ENCODE data around the gene TFE3.
"Not testable (repeated sequence)": the region's sequence is repeated elsewhere in the genome, so short reads cannot be mapped to it uniquely, and the experiment has no call there.

Gene TFE3

GRCh38 chrX:49000636-49001035, 42.5 kb downstream of the TFE3 start:
- DNase-seq = no peak

- no peak for DNase-seq
Measured at GRCh38 chrX:48999030-48999429, 44.1 kb downstream of the TFE3 start.

GRCh38 chrX:48998391-48998790, 44.8 kb downstream of the TFE3 start:
- no peak for DNase-seq

- DNase-seq = no peak
Measured at GRCh38 chrX:48997865-48998264, 45.3 kb downstream of the TFE3 start.

GRCh38 chrX:48997455-48997854, 45.7 kb downstream of the TFE3 start:
- no peak for DNase-seq

- DNase-seq = no peak
Measured at GRCh38 chrX:48996969-48997368, 46.2 kb downstream of the TFE3 start.

- no peak for DNase-seq
Measured at GRCh38 chrX:48992341-48992740, 50.8 kb downstream of the TFE3 start.

GRCh38 chrX:48989483-48989882, 53.7 kb downstream of the TFE3 start:
- DNase-seq = no peak

GRCh38 chrX:48983896-48984295, 59.3 kb downstream of the TFE3 start:
- no peak for DNase-seq

- DNase-seq = no peak
Measured at GRCh38 chrX:48983081-48983480, 60.1 kb downstream of the TFE3 start.

GRCh38 chrX:48981178-48981577, 62.0 kb downstream of the TFE3 start:
- no peak for DNase-seq

- not testable (repeated sequence) for DNase-seq
Measured at GRCh38 chrX:48980341-48980740, 62.8 kb downstream of the TFE3 start.

Data from NCI-H1048 (cell line).